ENCODE measurements around the gene FAM13A. TPM values are rescaled to one million over a fixed set of nuclear protein-coding genes. Genes with fewer than 3 reads are reported as not detected.

The FAM13A gene
- total RNA-seq, 1 donor from 2014 or later: 32.2 TPM

GRCh38 chr4:88761342-88761741 is 295.6 kb downstream of the FAM13A start:
- H3K36me3 ChIP-seq: no peaks in the 10 kb centered on the region
- intact Hi-C loops (cut with DNase I): no loop called here
- H3K27ac ChIP-seq: no peak overlapping the region
- no peaks in the 10 kb centered on the region for H3K27me3 ChIP-seq
- H3K4me3 ChIP-seq: no peak overlapping the region
- no peaks in the 10 kb centered on the region for H3K9me3 ChIP-seq
- peaks cover 17% of the 10 kb centered on the region for H3K4me1 ChIP-seq
- no peak for DNase-seq (ENCODE audit: extremely low spot score in 2 of 2)
- no peak for TF ChIP-seq POLR2AphosphoS5 (IDR thresholded peaks at IDR 0.05; ENCODE audit: insufficient read depth in 1 of 2, low read depth in 1 of 2)
- no peak for TF ChIP-seq POLR2A (IDR thresholded peaks at IDR 0.05)
- no peak for TF ChIP-seq CTCF (IDR thresholded peaks at IDR 0.05)

- Histone ChIP-seq H3K4me1 (peaks cover 17% of the 10 kb centered on the region), H3K4me3 (peak overlapping the region in 1 of 2 donors; percentile 12), H3K9me3 (no peaks in the 10 kb centered on the region), H3K27ac (peak overlapping the region; percentile 34), H3K36me3 (no peaks in the 10 kb centered on the region), H3K27me3 (no peaks in the 10 kb centered on the region)
- TF ChIP-seq POLR2AphosphoS5 (IDR thresholded peaks at IDR 0.05; ENCODE audit: insufficient read depth in 1 of 2, low read depth in 1 of 2) (no peak), CTCF (IDR thresholded peaks at IDR 0.05) (no peak), POLR2A (IDR thresholded peaks at IDR 0.05) (no peak)
- intact Hi-C loops (cut with DNase I): no loop called here
- DNase-seq (ENCODE audit: extremely low spot score in 2 of 2): no peak
Observed at GRCh38 chr4:88759895-88760290, 297.1 kb downstream of the FAM13A start.

GRCh38 chr4:88759039-88759894 is 297.7 kb downstream of the FAM13A start:
- H3K27ac ChIP-seq: peak overlapping the region; percentile 34
- intact Hi-C loops (cut with DNase I): no loop called here
- H3K4me3 ChIP-seq: peak overlapping the region; percentile 6 to 12
- H3K9me3 ChIP-seq: no peaks in the 10 kb centered on the region
- H3K27me3 ChIP-seq: no peaks in the 10 kb centered on the region
- TF ChIP-seq POLR2AphosphoS5 (IDR thresholded peaks at IDR 0.05; ENCODE audit: insufficient read depth in 1 of 2, low read depth in 1 of 2) (no peak), POLR2A (IDR thresholded peaks at IDR 0.05) (no peak), CTCF (IDR thresholded peaks at IDR 0.05) (no peak)
- no peak for DNase-seq (ENCODE audit: extremely low spot score in 2 of 2)
- H3K4me1 ChIP-seq: peaks cover 17% of the 10 kb centered on the region
- no peaks in the 10 kb centered on the region for H3K36me3 ChIP-seq

GRCh38 chr4:88758264-88758663 is 298.7 kb downstream of the FAM13A start:
- no peak for TF ChIP-seq POLR2AphosphoS5 (IDR thresholded peaks at IDR 0.05; ENCODE audit: insufficient read depth in 1 of 2, low read depth in 1 of 2)
- no peak for TF ChIP-seq POLR2A (IDR thresholded peaks at IDR 0.05)
- TF ChIP-seq CTCF (IDR thresholded peaks at IDR 0.05): no peak
- Histone ChIP-seq H3K4me3 (peak overlapping the region in 1 of 2 donors; percentile 12), H3K9me3 (no peaks in the 10 kb centered on the region), H3K36me3 (no peaks in the 10 kb centered on the region), H3K27ac (no peak overlapping the region), H3K27me3 (no peaks in the 10 kb centered on the region), H3K4me1 (peaks cover 17% of the 10 kb centered on the region)
- intact Hi-C loops (cut with DNase I): no loop called here
- no peak for DNase-seq (ENCODE audit: extremely low spot score in 2 of 2)

- Histone ChIP-seq H3K27ac (no peak overlapping the region), H3K4me1 (peaks cover 17% of the 10 kb centered on the region), H3K4me3 (no peak overlapping the region), H3K36me3 (no peaks in the 10 kb centered on the region), H3K9me3 (no peaks in the 10 kb centered on the region), H3K27me3 (no peaks in the 10 kb centered on the region)
- no peak for TF ChIP-seq POLR2A (IDR thresholded peaks at IDR 0.05)
- TF ChIP-seq POLR2AphosphoS5 (IDR thresholded peaks at IDR 0.05; ENCODE audit: insufficient read depth in 1 of 2, low read depth in 1 of 2): no peak
- intact Hi-C loops (cut with DNase I): no loop called here
- no peak for DNase-seq (ENCODE audit: extremely low spot score in 2 of 2)
Observed at GRCh38 chr4:88757776-88758175, 299.2 kb downstream of the FAM13A start.

Data from vagina (tissue), 2 donors.